ENCODE data around the gene CDH23.

GRCh38 chr10:71432101-71432905 is 35.6 kb downstream of the CDH23 start:
- TF ChIP-seq CTCF (IDR thresholded peaks at IDR 0.05; ENCODE audit: poor library complexity) (no peak), EZH2 (IDR thresholded peaks at IDR 0.05; ENCODE audit: borderline replicate concordance) (no peak)
